GM18498 (cell line): ENCODE data around the gene HOXA11.

ENCODE experiments used
- ATAC-seq: cut with Tn5 transposase; IDR thresholded peaks from one replicate; pipeline ENCODE4 v1.9.1; 2021; ENCODE audit warnings: mild to moderate bottlenecking, moderate library complexity; ENCODE audit not compliant: unreplicated experiment

HOXA11 gene

DNA sequence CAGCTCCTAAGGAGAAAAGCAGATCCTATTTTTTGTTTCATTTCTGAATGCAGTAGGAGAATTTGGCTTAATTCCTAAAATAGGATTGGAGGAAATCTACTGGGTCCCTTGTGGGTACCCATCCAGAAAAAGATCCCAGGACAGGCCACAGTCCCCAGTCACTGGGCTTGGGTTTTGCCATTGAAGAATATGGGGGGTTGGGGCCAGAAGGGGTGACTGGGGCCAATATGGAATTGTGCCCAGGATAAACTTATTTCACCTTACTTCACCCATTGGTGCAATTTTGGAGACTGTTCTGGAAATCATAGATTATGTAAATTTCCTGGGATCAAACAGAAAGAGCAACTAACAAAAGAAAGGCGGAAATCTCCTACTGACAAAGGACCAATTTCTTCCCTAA is 46.6 kb downstream of the HOXA11 start:
- ATAC-seq: no peak

DNA sequence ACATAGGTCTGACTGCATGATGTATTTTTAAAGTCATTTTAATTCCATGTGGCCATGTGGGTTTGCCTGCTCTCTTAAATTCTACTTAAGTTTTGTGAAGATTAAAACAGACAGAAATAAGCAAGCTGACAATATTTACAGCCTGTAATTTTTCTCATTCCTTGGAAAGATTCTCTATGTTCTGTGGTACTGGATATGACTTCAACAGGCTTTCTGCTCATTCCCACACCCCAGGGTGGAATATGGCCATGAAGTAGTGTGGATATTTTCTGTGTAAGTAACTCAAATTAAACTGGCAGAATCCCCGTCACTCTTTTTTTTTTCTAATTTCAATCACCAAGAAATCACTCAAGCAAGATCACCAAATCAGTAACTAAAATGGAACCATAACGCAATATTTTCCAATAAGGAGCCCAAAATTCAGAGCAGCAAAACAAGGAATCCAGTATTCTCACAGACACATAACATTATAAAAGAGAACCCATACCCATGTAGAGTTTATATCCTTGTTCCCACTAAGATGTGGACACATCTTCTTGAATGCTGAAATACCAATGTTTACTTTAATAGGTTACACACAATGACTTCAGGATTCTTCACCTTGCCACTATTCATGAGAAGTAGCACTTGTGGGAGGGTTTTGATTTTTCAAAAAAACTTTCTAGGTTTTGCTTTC is 47.3 kb downstream of the HOXA11 start:
- no peak for ATAC-seq

DNA sequence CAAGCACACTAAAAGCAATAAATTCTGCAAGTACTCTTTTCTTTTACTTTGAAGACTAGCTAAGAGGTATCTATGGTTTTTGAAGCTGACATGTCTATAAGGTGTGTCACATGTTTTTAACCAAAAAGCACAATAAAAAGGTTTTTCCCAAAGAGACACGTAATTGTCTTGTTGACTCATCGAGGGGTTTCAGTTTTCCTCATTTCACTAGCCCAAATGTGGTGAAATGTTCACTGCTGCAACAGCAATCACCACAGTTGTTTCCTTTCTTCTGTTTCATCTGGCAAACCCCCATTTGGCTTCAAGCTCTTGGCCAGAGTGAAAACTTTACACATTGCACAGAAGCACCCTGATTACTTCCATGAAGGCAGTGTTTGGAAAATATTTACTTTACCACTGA is 50.6 kb downstream of the HOXA11 start:
- no peak for ATAC-seq

GRCh38 chr7:27133409-27134231 is 51.4 kb downstream of the HOXA11 start:
- no peak for ATAC-seq

DNA sequence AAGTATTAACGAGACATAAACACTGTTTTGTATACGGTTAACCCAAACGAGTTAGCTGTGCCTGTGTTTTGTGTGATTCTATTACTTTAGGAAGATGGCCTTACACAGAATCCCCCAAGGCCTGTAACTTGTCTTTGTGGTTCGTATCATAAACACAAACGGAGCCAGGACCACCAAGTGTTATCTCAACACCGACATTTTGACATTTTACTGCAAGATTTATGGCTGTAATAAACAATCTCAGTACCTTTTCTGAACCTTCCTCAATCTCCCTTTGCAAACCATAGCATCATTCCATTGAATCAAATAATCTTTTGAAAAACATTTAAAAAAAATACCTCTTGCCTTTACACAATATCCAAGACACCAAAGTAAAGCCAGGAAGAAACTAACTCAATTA is 52.1 kb downstream of the HOXA11 start:
- no peak for ATAC-seq

DNA sequence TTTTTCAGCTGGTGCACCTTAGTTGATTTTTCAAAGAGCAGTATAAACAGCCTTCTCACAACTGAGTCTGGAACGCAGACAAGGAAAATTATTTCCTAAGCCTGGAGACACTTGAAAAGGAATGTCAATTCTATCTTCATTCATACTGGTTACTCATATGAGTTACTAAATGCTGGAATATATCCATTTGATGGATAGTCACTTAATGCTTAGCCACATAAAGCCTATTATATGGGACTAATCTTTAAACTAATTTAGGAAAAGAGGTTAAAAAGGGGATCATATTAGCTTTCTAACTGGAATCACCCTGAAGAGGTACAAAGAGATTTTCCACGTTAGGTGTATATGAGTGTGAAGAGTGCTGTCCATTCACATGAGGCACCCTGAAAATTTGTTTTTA is 52.8 kb downstream of the HOXA11 start:
- no peak for ATAC-seq

- no peak for ATAC-seq
These were observed 53.6 kb downstream of the HOXA11 start for GRCh38 chr7:27131390-27131819.
